ENCODE results near the gene RBP2. TPM values are rescaled to one million over a fixed set of nuclear protein-coding genes. Genes with fewer than 3 reads are reported as not detected.

RBP2 gene
- 1 to 10 TPM in 1 of 4 donors, not detected in 3; 3.4 TPM for total RNA-seq

DNA sequence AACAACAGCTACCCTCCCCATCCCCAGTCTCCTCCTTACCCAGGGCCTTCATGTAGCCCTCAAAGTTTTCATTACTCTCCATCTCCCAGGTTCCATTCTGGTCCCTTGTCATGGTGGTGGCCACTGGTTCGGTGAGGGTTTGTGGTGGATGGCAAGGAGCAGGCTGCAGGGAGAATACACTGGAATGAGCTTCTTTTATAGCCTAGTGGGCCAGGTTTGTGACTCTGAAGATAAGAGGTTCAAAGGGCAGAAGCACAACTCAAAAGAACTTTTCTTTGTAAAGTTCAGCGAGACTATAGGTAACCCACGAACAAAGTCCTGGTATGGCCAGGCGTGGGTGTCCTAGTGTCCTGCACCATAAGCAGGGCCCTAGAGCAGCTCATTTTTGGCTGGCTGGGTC, at the start of gene RBP2:
Gene RBP2, minus strand, starts transcription at position 169 of the 400 bp plus-strand sequence. Its CDS starts 57 bp downstream, at position 112.
- in situ Hi-C loops (cut with MboI; ENCODE audit: low pct_ligation_motif_present in 1 of 4, low pct_unique_long_range_greater_than_20kb in 1 of 4, low sequenced_read_pairs in 3 of 4) (no loop called here), intact Hi-C loops (cut with DNase I; ENCODE audit: low total_unique reads) (no loop called here)
- 82% methylated on average over 4 of the region's 4 CpGs; no CpG with 5 or more reads in 1 of the 2 donors for WGBS, 2 donors (ENCODE audit: low coverage in 1 of 2)
- Histone ChIP-seq H3K27ac (no peak within 1 kb of the TSS), H3K4me3 (no peak within 1 kb of the TSS), H3K27me3 (no peaks in the 10 kb centered on the region), H3K9me3 (no peaks in the 10 kb centered on the region), H3K4me1 (peaks cover 0 to 17% (median 11%) of the 10 kb centered on the region in 4 donors), H3K36me3 (no peaks in the 10 kb centered on the region)
- TF ChIP-seq EP300 (IDR thresholded peaks at IDR 0.05; ENCODE audit: low read depth) = no peak
- no peak for TF ChIP-seq POLR2A (IDR thresholded peaks at IDR 0.05)
- TF ChIP-seq POLR2AphosphoS5 (IDR thresholded peaks at IDR 0.05) = no peak
- TF ChIP-seq, protein P1, sequence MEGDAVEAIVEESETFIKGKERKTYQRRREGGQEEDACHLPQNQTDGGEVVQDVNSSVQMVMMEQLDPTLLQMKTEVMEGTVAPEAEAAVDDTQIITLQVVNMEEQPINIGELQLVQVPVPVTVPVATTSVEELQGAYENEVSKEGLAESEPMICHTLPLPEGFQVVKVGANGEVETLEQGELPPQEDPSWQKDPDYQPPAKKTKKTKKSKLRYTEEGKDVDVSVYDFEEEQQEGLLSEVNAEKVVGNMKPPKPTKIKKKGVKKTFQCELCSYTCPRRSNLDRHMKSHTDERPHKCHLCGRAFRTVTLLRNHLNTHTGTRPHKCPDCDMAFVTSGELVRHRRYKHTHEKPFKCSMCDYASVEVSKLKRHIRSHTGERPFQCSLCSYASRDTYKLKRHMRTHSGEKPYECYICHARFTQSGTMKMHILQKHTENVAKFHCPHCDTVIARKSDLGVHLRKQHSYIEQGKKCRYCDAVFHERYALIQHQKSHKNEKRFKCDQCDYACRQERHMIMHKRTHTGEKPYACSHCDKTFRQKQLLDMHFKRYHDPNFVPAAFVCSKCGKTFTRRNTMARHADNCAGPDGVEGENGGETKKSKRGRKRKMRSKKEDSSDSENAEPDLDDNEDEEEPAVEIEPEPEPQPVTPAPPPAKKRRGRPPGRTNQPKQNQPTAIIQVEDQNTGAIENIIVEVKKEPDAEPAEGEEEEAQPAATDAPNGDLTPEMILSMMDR (IDR thresholded peaks at IDR 0.05) = no peak
- DNase-seq = no peak

DNA sequence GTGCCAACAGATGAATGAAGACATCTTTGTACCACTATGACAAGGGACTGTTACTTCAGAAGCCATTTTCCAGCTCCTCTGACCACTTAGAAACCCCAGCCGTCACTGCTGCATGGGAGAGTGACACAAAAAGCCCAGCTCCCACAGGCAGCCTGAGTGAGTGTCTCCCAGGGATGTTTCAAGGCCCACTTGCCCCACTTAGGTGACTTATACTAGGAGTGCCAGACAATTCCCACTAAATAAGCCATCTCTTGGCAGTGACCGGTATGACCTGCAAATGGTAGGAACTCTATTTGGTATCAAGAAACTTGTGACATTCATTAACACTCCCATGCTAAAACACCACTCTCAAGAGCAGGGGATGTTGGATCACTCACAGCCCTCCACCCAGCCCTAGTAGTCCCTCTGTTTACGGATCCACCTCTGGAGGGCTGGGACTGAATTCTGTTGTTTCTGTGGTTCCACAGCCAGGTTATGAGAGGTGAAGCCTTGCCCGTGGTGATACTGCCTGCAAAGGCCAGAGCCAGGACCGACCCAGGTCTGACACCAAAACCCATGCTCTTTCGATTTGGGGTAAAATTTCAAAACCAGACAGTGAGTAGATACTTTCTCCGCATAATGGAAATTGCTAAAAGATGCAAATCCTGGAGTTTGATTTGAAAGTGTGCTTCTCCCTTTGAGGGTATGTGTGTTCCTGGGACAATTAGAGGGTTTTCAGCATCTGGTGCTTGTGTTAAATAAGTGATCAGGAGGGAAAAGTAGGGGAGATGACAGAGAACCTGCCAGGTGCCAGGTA, 48.7 kb upstream of the RBP2 start:
- DNase-seq = no peak
- H3K9me3 ChIP-seq = no peaks in the 10 kb centered on the region
- intact Hi-C loops (cut with DNase I; ENCODE audit: low total_unique reads) (no loop called here), in situ Hi-C loops (cut with MboI; ENCODE audit: low pct_ligation_motif_present in 1 of 4, low pct_unique_long_range_greater_than_20kb in 1 of 4, low sequenced_read_pairs in 3 of 4) (no loop called here)
- H3K4me1 ChIP-seq = no peaks in the 10 kb centered on the region
- H3K4me3 ChIP-seq = no peak overlapping the region
- no peaks in the 10 kb centered on the region for H3K36me3 ChIP-seq
- H3K27me3 ChIP-seq = no peaks in the 10 kb centered on the region
- no peak overlapping the region for H3K27ac ChIP-seq
- WGBS, 2 donors (ENCODE audit: low coverage in 1 of 2) = 92 to 100% methylated on average over 2 to 7 of the region's 7 CpGs
- no peak for TF ChIP-seq POLR2A (IDR thresholded peaks at IDR 0.05)
- TF ChIP-seq, protein P1 (IDR thresholded peaks at IDR 0.05) = no peak
- TF ChIP-seq EP300 (IDR thresholded peaks at IDR 0.05; ENCODE audit: low read depth) = no peak
- TF ChIP-seq POLR2AphosphoS5 (IDR thresholded peaks at IDR 0.05) = no peak

DNA sequence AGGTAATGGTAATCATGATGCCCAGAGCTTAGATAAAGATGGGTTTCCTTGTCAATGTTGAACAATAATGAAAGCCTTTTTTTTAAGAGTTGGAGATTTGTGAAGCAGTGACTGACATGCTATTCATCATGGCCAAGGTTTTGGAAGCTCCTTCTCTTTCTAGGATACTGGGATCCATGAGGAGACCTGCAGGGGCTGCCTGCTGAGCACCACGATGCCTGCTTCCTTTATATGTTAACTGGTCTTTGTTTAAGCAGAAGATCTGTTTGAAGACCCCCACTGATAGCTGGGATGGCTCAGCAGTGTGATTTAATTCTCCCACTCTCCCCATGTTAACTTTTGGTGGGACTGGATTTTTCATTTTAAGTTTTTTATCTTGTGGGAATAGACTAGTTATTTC, 47.4 kb upstream of the RBP2 start:
- intact Hi-C loops (cut with DNase I; ENCODE audit: low total_unique reads) = no loop called here
- Histone ChIP-seq H3K36me3 (no peaks in the 10 kb centered on the region), H3K27ac (no peak overlapping the region), H3K4me1 (no peaks in the 10 kb centered on the region), H3K9me3 (no peaks in the 10 kb centered on the region), H3K27me3 (no peaks in the 10 kb centered on the region), H3K4me3 (no peak overlapping the region)
- in situ Hi-C loops (cut with MboI; ENCODE audit: low pct_ligation_motif_present in 1 of 4, low pct_unique_long_range_greater_than_20kb in 1 of 4, low sequenced_read_pairs in 3 of 4) = no loop called here
- TF ChIP-seq POLR2A (IDR thresholded peaks at IDR 0.05) (no peak), POLR2AphosphoS5 (IDR thresholded peaks at IDR 0.05) (no peak), EP300 (IDR thresholded peaks at IDR 0.05; ENCODE audit: low read depth) (no peak)
- TF ChIP-seq, protein P1 (IDR thresholded peaks at IDR 0.05) = no peak
- 63% methylated on average over 1 of the region's 1 CpG; no CpG with 5 or more reads in 1 of the 2 donors for WGBS, 2 donors (ENCODE audit: low coverage in 1 of 2)
- DNase-seq = no peak

DNA sequence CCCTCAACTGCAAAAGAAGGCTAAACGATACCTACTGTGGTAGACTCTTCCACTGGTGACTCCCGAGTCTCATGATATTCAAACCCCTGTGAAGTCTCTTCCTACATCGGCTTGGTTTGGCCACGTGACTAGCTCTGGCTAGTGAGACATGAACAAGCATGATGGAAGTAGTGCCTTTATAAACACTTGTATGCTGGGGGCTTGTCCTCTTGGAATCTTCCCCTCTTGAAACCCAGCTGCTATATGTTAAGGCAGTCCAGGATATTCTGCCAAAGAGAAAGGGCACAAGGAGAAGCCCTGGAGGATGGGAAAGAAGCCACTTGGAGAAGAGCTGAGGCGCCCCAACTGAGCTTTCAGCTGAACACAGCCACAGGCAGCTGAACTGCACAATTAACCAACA, 46.9 kb upstream of the RBP2 start:
- H3K9me3 ChIP-seq = no peaks in the 10 kb centered on the region
- H3K27ac ChIP-seq = no peak overlapping the region
- intact Hi-C loops (cut with DNase I; ENCODE audit: low total_unique reads) = no loop called here
- TF ChIP-seq, protein P1 (IDR thresholded peaks at IDR 0.05) = no peak
- TF ChIP-seq POLR2A (IDR thresholded peaks at IDR 0.05) = no peak
- TF ChIP-seq POLR2AphosphoS5 (IDR thresholded peaks at IDR 0.05) = no peak
- no peak for TF ChIP-seq EP300 (IDR thresholded peaks at IDR 0.05; ENCODE audit: low read depth)
- no peak overlapping the region for H3K4me3 ChIP-seq
- in situ Hi-C loops (cut with MboI; ENCODE audit: low pct_ligation_motif_present in 1 of 4, low pct_unique_long_range_greater_than_20kb in 1 of 4, low sequenced_read_pairs in 3 of 4) = no loop called here
- no peaks in the 10 kb centered on the region for H3K27me3 ChIP-seq
- no peaks in the 10 kb centered on the region for H3K4me1 ChIP-seq
- H3K36me3 ChIP-seq = no peaks in the 10 kb centered on the region
- 88 to 96% methylated on average over 4 to 5 of the region's 5 CpGs for WGBS, 2 donors (ENCODE audit: low coverage in 1 of 2)
- DNase-seq = no peak
